ENCODE results near the gene PRKCI.

PRKCI gene

GRCh38 chr3:170346481-170347392 lies 124.5 kb downstream of the PRKCI start:
- DNase-seq, result no peak

- DNase-seq, result no peak
These were observed 128.5 kb downstream of the PRKCI start for GRCh38 chr3:170350515-170351413.

GRCh38 chr3:170352936-170353335 lies 130.7 kb downstream of the PRKCI start:
- DNase-seq, result no peak

DNA sequence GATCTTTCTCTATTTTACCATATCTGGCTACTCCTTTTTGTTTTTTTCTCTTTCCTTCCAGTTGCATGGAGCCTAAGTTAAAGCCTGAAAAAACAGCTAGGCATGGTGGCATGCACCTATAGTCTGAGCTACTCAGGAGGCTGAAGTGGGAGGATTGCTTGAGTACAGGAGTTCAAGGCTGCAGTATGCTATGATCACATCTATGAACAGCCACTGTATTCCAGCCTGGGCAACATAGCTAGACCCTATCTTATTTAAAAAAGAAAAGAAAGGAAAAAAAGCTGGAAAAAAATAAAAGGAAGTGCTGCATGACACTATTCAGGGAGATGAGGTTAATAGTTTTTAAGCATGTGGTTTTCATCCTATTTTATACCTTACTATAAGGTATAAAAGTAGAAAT lies 131.3 kb downstream of the PRKCI start:
- DNase-seq, result no peak

DNA sequence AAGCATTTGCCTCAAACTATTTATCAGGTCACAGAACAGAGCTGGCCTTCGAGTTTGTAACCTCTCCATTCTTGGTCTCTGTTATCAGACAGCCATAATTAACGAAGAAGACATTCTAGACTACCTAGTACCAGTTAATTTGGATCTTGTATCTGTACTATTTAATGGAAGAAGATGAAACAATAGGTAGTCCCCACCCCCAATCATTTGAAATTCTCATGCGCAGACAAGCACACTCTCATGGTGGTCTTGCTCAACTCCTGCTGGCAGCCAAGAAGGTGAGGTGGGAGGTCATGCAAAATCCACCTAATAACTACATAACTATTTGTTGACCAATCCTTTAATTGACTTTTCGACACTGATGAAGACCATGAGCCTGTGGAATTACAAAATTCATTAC lies 132.5 kb downstream of the PRKCI start:
- no peak for DNase-seq
